TTC549 (cell line): ENCODE results near the gene POLR2A.
"Not testable (repeated sequence)": the region's sequence is repeated elsewhere in the genome, so short reads cannot be mapped to it uniquely, and the experiment has no call there.

Source experiments
- FAIRE-seq: peaks from 2 replicates; lab custom pipeline; 2012; peaks lifted over from hg19 to GRCh38; lab: Jason Lieb, UNC

Gene POLR2A

DNA sequence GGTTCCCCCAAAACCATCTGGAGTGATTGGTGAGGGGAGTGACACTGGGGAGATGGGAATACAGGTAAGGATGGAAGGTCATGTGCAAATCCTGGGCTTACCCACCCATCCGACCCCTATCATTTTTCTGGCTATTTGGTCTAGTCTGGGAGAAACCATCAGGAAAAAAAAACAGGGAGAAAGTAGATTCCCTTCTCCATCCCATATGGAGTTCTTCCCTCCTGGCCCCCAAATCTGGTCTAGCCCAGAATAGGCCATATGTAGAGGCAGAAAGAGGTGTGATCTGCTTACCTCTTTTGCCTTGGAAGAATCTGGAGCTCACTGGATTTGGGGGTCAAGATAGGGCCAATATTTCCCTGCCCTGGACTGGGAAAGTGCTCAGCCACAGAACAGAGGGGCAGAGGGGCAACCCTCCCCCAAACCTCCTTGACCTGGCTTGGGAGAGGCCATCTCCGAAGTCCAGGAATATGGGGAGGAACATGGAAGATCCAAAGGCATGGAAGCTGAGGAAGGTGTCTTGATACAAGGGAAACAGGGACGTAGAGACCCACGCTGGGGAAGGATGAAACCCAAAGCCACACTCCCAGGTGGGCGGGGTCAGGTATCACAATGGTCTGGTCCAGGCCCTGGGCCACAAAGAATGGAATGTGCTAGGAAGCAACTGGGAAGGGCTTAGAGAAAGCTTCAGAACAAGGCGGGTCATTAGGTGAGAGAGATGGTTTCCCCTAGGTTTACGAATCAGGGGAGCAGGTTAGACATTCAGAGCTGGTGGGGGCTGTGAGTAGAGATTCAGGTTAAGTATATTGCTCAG is 23.1 kb upstream of the POLR2A start:
- no peak for FAIRE-seq

GRCh38 chr17:7462474-7463371 is 21.4 kb upstream of the POLR2A start:
- no peak for FAIRE-seq

- no peak for FAIRE-seq
Observed at GRCh38 chr17:7463372-7463846, 20.8 kb upstream of the POLR2A start.

DNA sequence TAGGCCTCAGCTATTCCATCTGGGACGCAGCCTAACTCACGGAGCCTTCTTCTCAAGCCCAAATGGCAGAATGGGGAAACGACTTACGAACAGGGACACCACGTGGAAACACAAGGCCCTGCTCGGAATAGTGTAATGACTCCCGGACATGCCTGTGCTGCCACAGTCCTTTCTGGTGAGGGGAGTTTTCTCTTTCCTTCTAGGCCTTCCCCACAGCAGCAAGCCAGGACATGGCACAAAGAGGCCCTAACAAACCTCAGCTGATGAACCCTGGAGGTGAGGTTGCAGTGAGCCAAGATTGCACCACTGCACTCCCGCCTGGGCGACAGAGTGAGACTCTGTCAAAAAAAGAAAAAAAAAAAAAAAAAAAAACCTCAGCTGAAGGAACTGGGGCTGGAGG is 20.1 kb upstream of the POLR2A start:
- FAIRE-seq = no peak

DNA sequence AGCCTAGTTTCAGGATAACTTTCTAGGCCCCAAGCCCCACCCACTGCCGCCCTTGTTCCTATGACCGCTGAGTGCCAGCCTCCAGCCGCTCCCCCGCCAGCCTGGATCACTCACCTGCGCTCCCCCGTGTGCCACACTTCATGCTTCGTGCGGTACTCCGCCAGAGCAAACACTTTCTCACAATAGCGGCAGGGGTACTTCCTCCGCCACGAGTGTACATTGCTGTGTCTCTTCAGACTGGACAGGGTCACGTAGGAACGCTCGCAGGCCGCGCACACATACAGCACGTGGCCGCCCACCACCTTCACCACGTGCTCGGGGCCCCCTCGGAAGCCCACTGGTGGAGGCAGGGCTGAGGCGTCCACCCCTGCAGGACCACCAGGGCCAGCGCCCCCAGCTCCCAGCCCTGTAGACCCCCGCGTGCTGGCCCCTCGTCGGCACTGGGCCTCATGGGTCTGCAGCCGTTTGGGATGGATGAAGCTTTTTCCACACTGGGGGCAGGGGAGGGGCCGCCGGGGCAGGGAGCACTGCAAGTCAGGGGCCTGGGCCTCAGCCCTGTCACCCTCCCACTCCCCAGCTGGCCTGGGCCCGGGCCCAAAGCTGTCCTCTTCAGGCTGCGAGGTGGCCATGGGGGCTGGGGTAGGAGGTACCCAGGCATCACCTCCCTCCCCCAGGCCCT is 18.4 kb upstream of the POLR2A start:
- FAIRE-seq = no peak

- FAIRE-seq = no peak
Observed at GRCh38 chr17:7466318-7466638, 17.9 kb upstream of the POLR2A start.

DNA sequence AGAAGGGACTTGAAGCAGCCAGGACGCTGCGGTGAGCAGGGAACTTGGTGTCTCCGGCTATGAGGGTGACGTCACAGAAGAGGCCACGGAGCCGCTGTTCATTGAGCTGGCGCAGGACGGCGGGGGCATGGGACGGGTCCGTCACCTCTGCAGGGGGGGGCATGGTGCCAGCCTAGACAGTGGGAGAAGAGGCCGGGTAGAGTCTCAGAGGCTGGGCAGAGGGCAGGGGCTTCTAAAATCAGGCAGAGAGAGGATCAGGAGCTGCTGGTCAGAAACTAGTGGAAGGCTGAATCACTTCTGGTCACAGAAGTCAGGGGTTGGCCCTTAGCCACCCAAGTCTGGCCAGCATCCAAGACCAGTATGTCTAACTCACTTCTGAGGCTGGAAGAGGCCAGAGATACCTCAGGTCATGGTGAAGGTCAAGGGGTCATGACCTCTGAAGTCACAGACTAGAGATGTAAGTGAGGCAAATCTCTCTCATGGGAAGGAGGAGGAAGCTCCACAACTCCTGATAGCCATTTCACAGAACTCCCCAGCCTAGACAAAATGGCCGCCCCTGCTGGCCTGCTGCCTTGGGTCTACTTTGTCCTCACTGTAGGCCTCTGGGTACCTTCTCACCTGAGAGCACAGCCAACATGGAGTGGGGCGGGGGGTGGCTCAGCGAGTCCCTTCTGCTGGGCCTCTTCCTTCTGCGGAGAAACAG is 17.4 kb upstream of the POLR2A start:
- FAIRE-seq = no peak

GRCh38 chr17:7467498-7467897 is 16.7 kb upstream of the POLR2A start:
- FAIRE-seq = no peak

DNA sequence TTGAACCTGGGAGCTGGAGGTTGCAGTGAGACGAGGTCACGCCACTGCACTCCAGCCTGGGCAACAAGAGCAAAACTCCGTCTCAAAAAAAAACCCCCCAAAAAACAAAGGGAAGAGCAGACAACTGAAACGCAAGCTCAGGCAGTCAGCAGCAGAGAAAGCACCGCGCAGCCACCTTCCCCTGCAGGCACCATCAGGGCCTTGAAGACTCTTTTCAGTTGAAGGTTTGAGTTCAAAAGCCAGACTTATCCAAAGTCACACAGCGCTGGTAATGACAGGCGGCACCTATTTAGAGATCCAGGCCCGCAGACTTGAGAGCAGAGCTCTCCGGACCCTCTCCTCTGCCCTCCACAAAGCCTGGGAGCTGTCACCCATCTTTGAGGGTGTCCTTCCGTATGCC is 15.9 kb upstream of the POLR2A start:
- no peak for FAIRE-seq

GRCh38 chr17:7468804-7469389 is 15.3 kb upstream of the POLR2A start:
- no peak for FAIRE-seq

DNA sequence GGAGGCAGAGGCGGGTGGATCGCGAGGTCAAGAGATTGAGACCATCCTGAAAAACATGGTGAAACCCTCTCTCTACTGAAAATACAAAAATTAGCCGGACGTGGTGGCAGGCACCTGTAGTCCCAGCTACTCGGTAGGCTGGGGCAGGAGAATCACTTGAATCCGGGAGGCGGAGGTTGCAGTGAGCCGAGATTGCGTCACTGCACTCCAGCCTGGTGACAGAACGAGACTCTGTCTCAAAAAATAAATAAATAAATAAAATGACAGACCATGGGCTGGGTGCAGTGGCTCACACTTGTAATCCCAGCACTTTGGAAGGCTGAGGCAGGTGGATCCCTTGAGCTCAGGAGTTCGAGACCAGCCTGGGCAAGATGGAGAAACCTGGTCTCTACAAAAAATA is 14.3 kb upstream of the POLR2A start:
- not testable (repeated sequence) for FAIRE-seq

GRCh38 chr17:7470457-7470973 is 13.7 kb upstream of the POLR2A start:
- not testable (repeated sequence) for FAIRE-seq

DNA sequence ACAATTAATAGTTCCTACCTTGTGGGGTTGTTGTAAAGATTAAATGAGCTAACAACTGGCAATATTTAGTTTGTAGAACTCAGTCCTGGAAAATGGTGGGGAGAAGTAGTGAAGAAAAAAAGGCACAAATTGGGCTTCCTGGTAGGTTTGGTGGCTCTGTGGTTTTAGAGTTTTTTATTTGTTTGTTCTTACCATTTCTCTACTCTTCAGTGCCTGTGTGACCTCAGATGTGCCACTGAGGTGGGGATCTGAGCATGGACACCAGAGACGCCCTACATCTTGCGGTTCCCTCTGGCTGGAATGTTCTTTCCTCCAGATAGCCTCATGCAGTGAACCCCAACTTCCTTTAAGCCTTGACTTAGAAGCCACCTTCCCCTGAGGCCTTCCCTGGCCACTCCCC is 12.4 kb upstream of the POLR2A start:
- FAIRE-seq = no peak

DNA sequence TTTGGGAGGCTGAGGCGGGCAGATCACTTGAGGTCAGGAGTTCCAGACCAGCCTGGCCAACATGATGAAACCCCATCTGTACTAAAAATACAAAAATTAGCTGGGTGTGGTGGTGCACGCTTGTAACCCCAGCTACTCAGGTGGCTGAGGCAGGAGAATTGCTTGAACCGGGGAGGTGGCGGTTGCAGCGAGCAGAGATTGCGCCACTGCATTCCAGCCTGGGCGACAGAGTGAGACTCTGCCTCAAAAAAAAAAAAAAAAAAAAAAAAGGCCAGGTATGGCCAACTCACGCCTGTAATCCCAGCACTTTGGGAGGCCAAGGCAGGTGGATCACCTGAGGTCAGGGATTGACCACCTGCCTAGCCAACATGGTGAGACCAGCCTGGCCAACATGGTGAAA is 9.4 kb upstream of the POLR2A start:
- not testable (repeated sequence) for FAIRE-seq

- FAIRE-seq = no peak
Observed at GRCh38 chr17:7475764-7476422, 8.3 kb upstream of the POLR2A start.

DNA sequence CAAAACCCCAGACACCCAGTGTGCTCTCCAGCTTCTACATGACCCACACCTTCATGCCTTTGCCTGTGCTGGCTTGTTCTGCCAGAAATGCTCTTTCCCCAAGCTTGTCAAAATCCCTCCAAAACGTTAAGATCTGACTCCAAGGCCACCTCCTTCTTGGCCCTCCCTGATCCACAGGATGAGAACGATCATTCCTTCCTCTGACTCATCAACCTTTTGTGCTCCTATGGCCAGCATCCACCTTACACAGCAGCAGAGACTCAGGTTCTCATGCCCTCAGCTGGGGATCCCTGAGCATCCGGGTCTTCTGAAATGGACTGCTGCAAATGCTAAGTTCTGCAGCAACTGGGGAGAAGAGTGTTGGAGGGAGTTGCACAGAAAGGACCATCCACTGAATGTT is 7.7 kb upstream of the POLR2A start:
- no peak for FAIRE-seq

DNA sequence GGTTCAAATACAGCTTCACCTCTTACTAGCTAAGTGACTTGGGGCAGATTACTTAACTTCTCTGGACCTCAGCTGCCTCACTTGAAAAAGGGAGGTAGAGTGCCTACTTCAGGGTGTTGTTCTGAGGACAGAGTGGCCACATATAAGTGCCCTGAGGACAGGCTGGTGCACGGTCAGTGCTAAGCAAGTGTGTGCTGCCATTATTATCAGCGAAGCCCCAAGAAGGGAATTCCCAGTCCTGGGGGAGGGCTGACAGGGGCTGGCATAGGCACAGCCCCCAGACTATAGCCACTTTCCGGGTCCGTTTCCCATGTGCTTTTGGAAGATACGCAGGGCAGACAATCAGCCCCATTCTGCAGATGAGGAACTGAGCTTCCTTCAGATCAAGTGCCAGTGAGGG is 7.2 kb upstream of the POLR2A start:
- FAIRE-seq = no peak

DNA sequence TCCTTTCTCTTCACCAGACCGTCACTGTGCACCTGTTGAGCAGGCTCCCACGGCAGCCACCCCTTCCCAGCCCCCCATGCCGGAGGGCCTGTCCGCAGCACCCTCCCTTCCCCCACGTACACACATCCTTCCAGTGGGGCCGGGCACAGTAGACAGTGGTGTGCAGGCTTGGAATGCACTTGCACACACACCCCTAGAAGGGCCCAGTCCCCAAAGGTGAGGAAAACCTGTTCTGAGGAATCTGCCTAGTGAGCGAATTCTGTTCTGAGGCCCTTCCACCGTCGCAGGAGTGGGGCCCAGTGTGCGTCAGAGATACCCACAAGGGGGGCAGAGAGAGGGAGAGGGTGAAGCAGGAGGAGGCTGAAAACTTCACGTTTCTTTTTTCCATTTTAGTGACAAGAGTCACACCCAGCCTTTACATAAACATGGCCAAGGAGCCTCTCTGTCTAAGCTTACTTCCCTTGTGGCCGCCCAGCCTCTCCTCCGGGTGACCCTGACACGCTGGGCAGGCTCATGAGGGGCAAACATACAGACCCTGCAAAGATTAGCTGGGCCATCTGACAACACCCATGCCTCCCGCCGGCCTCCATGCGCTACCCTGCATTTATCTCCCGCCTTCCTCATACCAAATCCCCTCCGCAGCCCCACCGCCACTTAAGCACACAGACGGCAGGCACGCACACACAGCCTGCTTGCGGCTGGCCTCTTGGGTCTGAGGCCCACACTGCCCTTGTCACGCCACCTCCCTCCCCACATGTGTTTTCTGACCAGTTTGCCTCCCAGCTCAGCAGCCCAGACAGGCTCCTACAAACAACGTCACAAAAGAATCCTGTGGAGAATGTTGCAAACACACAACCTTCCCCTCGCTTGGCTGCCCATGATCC is 6.5 kb upstream of the POLR2A start:
- no peak for FAIRE-seq

- no peak for FAIRE-seq
Observed at GRCh38 chr17:7478276-7479212, 5.6 kb upstream of the POLR2A start.
